ENCODE results near the gene CLDN14. TPM values are rescaled to one million over a fixed set of nuclear protein-coding genes. Genes with fewer than 3 reads are reported as not detected.

CLDN14 gene, protein sequence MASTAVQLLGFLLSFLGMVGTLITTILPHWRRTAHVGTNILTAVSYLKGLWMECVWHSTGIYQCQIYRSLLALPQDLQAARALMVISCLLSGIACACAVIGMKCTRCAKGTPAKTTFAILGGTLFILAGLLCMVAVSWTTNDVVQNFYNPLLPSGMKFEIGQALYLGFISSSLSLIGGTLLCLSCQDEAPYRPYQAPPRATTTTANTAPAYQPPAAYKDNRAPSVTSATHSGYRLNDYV
- total RNA-seq: not detected

DNA sequence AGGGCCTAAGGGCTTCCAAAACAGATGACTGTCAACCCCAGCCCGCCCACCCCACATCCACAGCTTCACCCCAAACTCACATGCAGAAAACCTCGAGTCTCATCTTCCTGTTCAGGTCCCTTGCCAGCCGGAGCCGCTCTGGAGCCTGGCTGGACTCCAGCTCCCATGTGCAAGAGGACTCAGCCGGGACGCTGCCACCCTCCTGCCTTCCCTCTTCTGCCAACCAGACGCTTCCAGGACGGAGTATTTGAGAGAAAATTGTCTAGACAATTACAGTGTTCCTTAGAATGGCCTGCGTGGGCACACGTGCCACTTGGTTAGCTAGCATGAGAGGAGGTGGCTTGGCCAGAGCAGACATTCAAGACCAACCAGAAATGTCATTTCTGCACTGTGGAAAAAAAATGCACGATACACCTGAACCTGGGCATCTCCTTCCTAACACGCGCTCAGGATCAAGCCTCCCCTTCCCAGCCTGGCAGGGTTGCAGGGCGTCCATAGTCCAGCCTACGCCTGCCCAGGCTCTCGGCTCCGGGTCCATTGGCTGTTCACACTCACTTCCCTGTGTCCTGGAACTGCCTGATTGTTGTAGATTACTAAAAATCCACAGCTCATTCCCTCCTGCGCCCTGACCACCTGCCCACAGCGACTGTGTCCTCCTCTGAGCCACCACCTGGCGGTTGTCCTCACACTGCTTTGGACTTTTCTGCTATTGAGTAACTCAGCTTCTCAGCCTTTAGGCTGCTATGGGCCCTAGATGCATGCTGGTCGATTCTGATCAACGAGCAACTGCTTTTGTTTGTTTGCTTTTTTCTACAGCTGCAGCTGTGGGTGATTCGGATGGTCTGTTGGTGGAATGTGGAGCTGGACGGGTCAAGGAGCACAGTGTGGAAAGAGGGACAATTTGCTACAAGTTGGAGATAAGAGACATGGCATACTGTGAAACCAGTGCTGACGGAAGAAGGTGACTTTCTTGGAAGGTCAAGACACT, at the start of gene CLDN14:
Gene CLDN14 (minus strand): TSS at position 708 of the 988 bp plus-strand sequence. CDS start 18,427 bp downstream, outside the sequence.
- TF ChIP-seq, protein P1, sequence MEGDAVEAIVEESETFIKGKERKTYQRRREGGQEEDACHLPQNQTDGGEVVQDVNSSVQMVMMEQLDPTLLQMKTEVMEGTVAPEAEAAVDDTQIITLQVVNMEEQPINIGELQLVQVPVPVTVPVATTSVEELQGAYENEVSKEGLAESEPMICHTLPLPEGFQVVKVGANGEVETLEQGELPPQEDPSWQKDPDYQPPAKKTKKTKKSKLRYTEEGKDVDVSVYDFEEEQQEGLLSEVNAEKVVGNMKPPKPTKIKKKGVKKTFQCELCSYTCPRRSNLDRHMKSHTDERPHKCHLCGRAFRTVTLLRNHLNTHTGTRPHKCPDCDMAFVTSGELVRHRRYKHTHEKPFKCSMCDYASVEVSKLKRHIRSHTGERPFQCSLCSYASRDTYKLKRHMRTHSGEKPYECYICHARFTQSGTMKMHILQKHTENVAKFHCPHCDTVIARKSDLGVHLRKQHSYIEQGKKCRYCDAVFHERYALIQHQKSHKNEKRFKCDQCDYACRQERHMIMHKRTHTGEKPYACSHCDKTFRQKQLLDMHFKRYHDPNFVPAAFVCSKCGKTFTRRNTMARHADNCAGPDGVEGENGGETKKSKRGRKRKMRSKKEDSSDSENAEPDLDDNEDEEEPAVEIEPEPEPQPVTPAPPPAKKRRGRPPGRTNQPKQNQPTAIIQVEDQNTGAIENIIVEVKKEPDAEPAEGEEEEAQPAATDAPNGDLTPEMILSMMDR (IDR thresholded peaks at IDR 0.05; ENCODE audit: low read depth): no peak

DNA sequence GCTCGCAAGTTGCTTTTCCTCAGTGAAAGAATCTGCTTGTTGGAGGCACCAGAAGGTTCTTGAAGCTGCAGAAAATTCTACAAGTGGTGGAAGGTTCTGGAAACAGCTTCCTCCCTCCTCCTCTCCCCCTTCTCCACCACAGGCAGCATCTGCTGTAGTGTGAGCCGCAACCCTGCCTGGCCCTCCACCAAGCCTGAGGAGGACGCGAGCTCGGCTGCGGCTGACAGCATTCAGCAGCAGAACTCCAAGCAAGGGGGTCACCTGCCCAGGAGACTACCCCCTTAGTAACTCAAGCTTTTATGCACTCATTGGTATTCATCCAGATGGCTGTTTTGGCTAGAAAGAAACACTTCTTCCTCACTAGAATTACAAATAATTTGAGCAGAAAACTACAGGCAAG, 48.8 kb upstream of the CLDN14 start:
- TF ChIP-seq, protein P1 (IDR thresholded peaks at IDR 0.05; ENCODE audit: low read depth): no peak

DNA sequence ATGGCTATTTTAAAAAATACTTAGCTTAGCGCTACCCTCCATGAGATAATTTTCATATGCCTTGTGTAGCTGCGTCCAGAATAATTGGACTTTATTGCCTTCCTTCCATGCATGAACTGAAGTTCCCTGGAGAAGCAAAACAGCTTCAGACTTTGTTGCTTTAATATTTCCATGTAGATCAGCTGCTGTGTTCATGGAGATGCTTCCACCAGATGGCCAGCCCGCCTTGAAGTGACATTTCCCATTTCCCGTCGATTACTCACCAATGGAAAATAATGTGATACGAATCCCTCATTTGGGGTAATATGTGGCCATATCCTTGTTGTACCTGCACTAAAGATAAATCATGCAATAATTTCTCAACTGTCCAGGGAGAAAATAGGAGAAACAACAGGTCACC, 47.4 kb upstream of the CLDN14 start:
- TF ChIP-seq, protein P1 (IDR thresholded peaks at IDR 0.05; ENCODE audit: low read depth): no peak

DNA sequence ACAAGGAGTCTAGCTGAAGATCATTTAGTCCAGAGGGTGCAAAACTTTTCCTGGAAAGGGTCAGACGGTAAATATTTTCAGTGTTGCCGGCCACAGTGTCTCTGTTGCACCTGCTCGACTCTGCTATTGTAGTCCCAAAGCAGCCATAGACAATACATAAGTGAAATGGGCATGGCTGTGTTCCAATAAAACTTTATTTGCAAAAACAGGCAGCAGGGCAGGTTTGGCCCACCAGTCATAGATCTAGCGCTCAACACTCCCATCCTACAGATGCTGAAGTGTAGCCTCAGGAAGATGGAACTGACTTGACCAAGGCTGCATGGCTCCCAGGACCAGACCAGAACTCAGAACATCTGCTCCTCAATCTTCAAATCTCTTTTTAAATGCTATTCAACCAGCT, 46.2 kb upstream of the CLDN14 start:
- TF ChIP-seq, protein P1 (IDR thresholded peaks at IDR 0.05; ENCODE audit: low read depth): no peak

DNA sequence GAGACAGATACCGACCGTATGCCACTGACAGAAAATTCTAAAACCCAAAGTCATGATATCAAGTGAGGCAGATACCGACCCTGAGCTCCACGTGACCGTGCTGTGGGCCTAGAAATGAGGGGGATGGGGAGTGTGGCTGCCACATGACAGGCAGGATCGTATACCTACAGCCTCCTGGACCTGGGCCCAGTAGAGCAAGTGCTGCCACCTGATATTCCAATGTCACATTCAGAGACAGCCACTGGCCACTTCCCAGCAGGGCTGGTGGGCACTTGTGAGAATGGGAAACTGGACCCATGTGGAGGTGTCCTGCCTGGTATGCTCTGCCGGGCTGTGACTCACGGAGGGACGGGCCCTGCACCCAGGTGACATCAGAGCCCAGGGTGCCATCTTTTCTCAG, 44.6 kb upstream of the CLDN14 start:
- TF ChIP-seq, protein P1 (IDR thresholded peaks at IDR 0.05; ENCODE audit: low read depth): no peak

DNA sequence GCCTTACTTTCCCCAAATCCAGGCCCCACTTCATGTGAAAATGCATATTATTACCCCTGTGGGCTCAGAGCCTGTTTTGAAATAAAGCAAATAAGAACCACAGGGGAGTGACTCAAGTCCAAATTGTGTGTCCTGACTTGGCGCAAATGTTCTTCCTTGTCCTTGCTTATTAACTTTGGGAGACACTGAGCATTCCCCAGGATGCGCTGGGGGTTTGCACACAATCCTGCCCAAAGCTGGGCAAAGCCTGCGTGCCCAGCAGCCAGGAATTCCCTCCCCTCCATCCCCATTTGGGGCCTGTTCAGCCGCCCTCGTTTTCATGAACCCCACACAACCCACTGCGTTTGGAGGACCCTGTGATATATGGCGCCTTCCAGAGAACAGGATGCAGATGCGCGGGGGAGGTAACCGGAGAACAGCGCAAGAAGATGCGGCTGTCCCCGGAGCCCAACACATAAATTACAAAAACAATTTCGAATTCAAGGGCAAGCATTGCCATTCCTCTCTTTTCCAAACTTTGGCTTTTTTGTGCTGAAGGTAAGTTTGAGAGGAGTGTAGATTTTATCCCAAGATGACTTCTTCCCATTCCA, 42.4 kb upstream of the CLDN14 start:
- TF ChIP-seq, protein P1 (IDR thresholded peaks at IDR 0.05; ENCODE audit: low read depth): no peak

Data from subcutaneous adipose tissue (tissue), 4 donors.